ENCODE measurements around the gene ADGRL3.

- TF ChIP-seq POLR2AphosphoS5 (IDR thresholded peaks at IDR 0.05) (no peak), CTCF (IDR thresholded peaks at IDR 0.05) (no peak)
Observed at GRCh38 chr4:62058571-62058970, 858.4 kb downstream of the ADGRL3 start.
